Kidney epithelial cell (primary cell): ENCODE results near the gene BTBD7. TPM values are rescaled to one million over a fixed set of nuclear protein-coding genes. Genes with fewer than 3 reads are reported as not detected.
A peak's percentile ranks its signal among the peaks of the same experiment; 100 is the strongest.

ENCODE experiments used
- DNase-seq: peaks from one replicate; pipeline ENCODE4 v3.0.0-alpha.2; 2010; ENCODE audit warnings: low read depth
- H3K27me3 ChIP-seq: 2 replicates; pipeline ENCODE4 v1.6.0; 2011; ENCODE audit warnings: low read length; ENCODE audit not compliant: control insufficient read depth, insufficient read depth
- H3K36me3 ChIP-seq: 2 replicates; pipeline ENCODE4 v1.5.1; 2011; ENCODE audit warnings: low read length; ENCODE audit not compliant: control insufficient read depth, insufficient read depth
- H3K4me3 ChIP-seq: 2 replicates; pipeline ENCODE4 v1.5.1; 2011; ENCODE audit warnings: low read depth, mild to moderate bottlenecking, control low read depth, low read length
- CTCF ChIP-seq: IDR thresholded peaks from 2 replicates; pipeline ENCODE4 v1.5.1; 2011; ENCODE audit warnings: mild to moderate bottlenecking, moderate library complexity, low read length, control low read depth, inconsistent platforms; ENCODE audit not compliant: insufficient read depth, poor library complexity, severe bottlenecking
- total RNA-seq: library from RNA; depleted of rRNA; stranded (reverse); fragments of >200 nt; gene quantifications from 2 replicates; pipeline ENCODE4 v1.2.3, GENCODE V29; 2015

The BTBD7 gene
- total RNA-seq, 1 donor from 2014 or later: 29.6 TPM

- no peak for DNase-seq
- Histone ChIP-seq H3K4me3 (no peak overlapping the region), H3K27me3 (no peaks in the 10 kb centered on the region), H3K36me3 (peaks cover 1% of the 10 kb centered on the region)
- TF ChIP-seq CTCF: no peak
These were observed 52.1 kb downstream of the BTBD7 start for GRCh38 chr14:93280743-93281142.

GRCh38 chr14:93276031-93276716 lies 56.7 kb downstream of the BTBD7 start:
- DNase-seq: peak; percentile 10
- no peak overlapping the region for H3K4me3 ChIP-seq
- no peaks in the 10 kb centered on the region for H3K27me3 ChIP-seq
- TF ChIP-seq CTCF: no peak
- H3K36me3 ChIP-seq: peaks cover 1% of the 10 kb centered on the region

GRCh38 chr14:93274055-93274806 lies 58.6 kb downstream of the BTBD7 start:
- no peak overlapping the region for H3K4me3 ChIP-seq
- H3K36me3 ChIP-seq: peaks cover 1% of the 10 kb centered on the region
- TF ChIP-seq CTCF: no peak
- H3K27me3 ChIP-seq: no peaks in the 10 kb centered on the region
- DNase-seq: no peak

GRCh38 chr14:93271111-93271510 lies 61.7 kb downstream of the BTBD7 start:
- no peak for DNase-seq
- no peaks in the 10 kb centered on the region for H3K27me3 ChIP-seq
- TF ChIP-seq CTCF: no peak

GRCh38 chr14:93269341-93270068 lies 63.3 kb downstream of the BTBD7 start:
- no peak overlapping the region for H3K4me3 ChIP-seq
- H3K36me3 ChIP-seq: no peaks in the 10 kb centered on the region
- peak; percentile 45 for DNase-seq
- no peak for TF ChIP-seq CTCF
- H3K27me3 ChIP-seq: no peaks in the 10 kb centered on the region

More at GRCh38 chr14:93271111-93271510, 61.7 kb downstream of the BTBD7 start:
- Histone ChIP-seq H3K4me3 (no peak overlapping the region), H3K36me3 (no peaks in the 10 kb centered on the region)
